Ectodermal cell (in vitro differentiated cells): ENCODE data around the gene FUBP3.
"Not testable (repeated sequence)": the region's sequence is repeated elsewhere in the genome, so short reads cannot be mapped to it uniquely, and the experiment has no call there.

ENCODE experiments used
- H3K27ac ChIP-seq: 2 replicates; pipeline ENCODE4 v1.7.0; 2013; ENCODE audit warnings: mild to moderate bottlenecking, low read depth, low read length; ENCODE audit not compliant: insufficient read depth, poor library complexity, severe bottlenecking
- H3K27me3 ChIP-seq: 2 replicates; pipeline ENCODE4 v1.7.0; 2013; ENCODE audit warnings: mild to moderate bottlenecking, low read length; ENCODE audit not compliant: insufficient read depth, control insufficient read depth, poor library complexity, severe bottlenecking
- H3K36me3 ChIP-seq: one replicate; pipeline ENCODE4 v1.7.0; 2013; ENCODE audit warnings: low read length; ENCODE audit not compliant: control insufficient read depth, insufficient read depth
- H3K4me1 ChIP-seq: one replicate; pipeline ENCODE4 v1.7.0; 2013; ENCODE audit warnings: low read length; ENCODE audit not compliant: control insufficient read depth, insufficient read depth
- H3K4me3 ChIP-seq: 2 replicates; pipeline ENCODE4 v1.7.0; 2013; ENCODE audit warnings: low read depth, low read length, control low read depth; ENCODE audit not compliant: insufficient read depth
- H3K9me3 ChIP-seq: 2 replicates; pipeline ENCODE4 v1.7.0; 2013; ENCODE audit warnings: mild to moderate bottlenecking, low read length, moderate library complexity; ENCODE audit not compliant: control insufficient read depth
- WGBS, 2 experiments: methylation state at CpG; one replicate each; pipeline ENCODE4 v1.1.7; 2013; ENCODE audit warnings: missing lambda C conversion rate in 2 of 2; 5-methylcytosine and 5-hydroxymethylcytosine counted together

FUBP3 gene

GRCh38 chr9:130556396-130557076 is 22.8 kb upstream of the FUBP3 start:
- H3K4me3 ChIP-seq = no peak overlapping the region
- H3K36me3 ChIP-seq = no peaks in the 10 kb centered on the region
- no peaks in the 10 kb centered on the region for H3K27me3 ChIP-seq
- 88 to 93% methylated on average over 18 of the region's 18 CpGs for WGBS, 2 experiments
- H3K4me1 ChIP-seq = no peaks in the 10 kb centered on the region
- no peak overlapping the region for H3K27ac ChIP-seq
- H3K9me3 ChIP-seq = no peaks in the 10 kb centered on the region

DNA sequence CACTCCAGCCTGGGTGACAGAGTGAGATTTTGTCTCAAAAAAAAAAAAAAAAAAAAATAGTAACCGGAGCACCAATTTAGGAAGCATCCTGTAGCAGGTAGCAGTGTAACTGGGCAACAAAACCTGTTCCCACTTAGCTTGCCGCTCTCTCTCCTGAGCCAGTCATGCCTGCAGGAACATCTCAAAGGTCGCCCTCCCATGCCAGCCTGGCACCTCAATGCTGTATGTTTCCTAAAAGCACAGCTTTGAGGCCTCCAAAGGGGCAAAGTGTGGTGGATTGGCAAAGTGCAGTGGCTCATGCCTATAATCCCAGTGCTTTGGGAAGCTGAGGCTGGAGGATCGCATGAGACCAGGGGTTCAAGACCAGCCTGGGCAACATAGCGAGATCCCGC is 22.3 kb upstream of the FUBP3 start:
- 94 to 97% methylated on average over 6 of the region's 6 CpGs for WGBS, 2 experiments
- no peaks in the 10 kb centered on the region for H3K4me1 ChIP-seq
- H3K36me3 ChIP-seq = no peaks in the 10 kb centered on the region
- no peak overlapping the region for H3K27ac ChIP-seq
- H3K4me3 ChIP-seq = no peak overlapping the region
- H3K27me3 ChIP-seq = no peaks in the 10 kb centered on the region
- no peaks in the 10 kb centered on the region for H3K9me3 ChIP-seq

DNA sequence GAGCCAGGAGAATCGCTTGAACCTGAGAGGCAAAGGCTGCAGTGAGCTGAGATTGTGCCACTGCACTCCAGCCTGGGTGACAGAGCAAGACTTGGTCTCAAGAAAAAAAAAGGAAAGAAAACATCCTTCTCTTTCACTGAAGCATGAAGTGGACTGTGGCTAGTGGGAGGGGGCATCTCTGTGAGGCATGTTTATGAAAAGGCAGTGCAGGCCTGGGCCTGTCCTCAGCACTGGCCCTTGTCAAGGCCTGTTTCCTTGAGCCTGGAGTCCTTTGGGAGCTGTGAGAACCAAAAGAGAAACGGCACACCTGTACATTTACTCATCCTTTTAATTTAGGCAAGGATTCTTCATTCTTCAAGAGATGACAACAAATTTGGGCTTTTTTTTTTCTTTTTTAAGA is 18.3 kb upstream of the FUBP3 start:
- no peak overlapping the region for H3K27ac ChIP-seq
- no peaks in the 10 kb centered on the region for H3K27me3 ChIP-seq
- H3K4me1 ChIP-seq = no peaks in the 10 kb centered on the region
- no peaks in the 10 kb centered on the region for H3K36me3 ChIP-seq
- H3K4me3 ChIP-seq = no peak overlapping the region
- H3K9me3 ChIP-seq = no peaks in the 10 kb centered on the region
- WGBS, 2 experiments = 88 to 93% methylated on average over 2 of the region's 2 CpGs

GRCh38 chr9:130562525-130562924 is 16.9 kb upstream of the FUBP3 start:
- not testable (repeated sequence) for H3K27me3 ChIP-seq, H3K4me1 ChIP-seq, H3K9me3 ChIP-seq, H3K4me3 ChIP-seq, H3K27ac ChIP-seq, H3K36me3 ChIP-seq
- 87 to 89% methylated on average over 3 to 4 of the region's 4 CpGs for WGBS, 2 experiments

GRCh38 chr9:130563797-130564196 is 15.6 kb upstream of the FUBP3 start:
- Histone ChIP-seq H3K27me3 (no peaks in the 10 kb centered on the region), H3K9me3 (no peaks in the 10 kb centered on the region), H3K36me3 (no peaks in the 10 kb centered on the region), H3K4me1 (no peaks in the 10 kb centered on the region), H3K4me3 (no peak overlapping the region), H3K27ac (no peak overlapping the region)
- 95 to 96% methylated on average over 7 of the region's 7 CpGs for WGBS, 2 experiments

- H3K36me3 ChIP-seq = no peaks in the 10 kb centered on the region
- H3K4me3 ChIP-seq = no peak overlapping the region
- 79 to 87% methylated on average over 3 of the region's 3 CpGs for WGBS, 2 experiments
- no peaks in the 10 kb centered on the region for H3K9me3 ChIP-seq
- no peaks in the 10 kb centered on the region for H3K4me1 ChIP-seq
- no peak overlapping the region for H3K27ac ChIP-seq
- H3K27me3 ChIP-seq = no peaks in the 10 kb centered on the region
Observed at GRCh38 chr9:130565792-130566191, 13.6 kb upstream of the FUBP3 start.

- no peaks in the 10 kb centered on the region for H3K27me3 ChIP-seq
- WGBS, 2 experiments = 88 to 89% methylated on average over 10 of the region's 10 CpGs
- no peaks in the 10 kb centered on the region for H3K4me1 ChIP-seq
- no peak overlapping the region for H3K27ac ChIP-seq
- no peaks in the 10 kb centered on the region for H3K36me3 ChIP-seq
- H3K4me3 ChIP-seq = no peak overlapping the region
- H3K9me3 ChIP-seq = no peaks in the 10 kb centered on the region
Observed at GRCh38 chr9:130570208-130570607, 9.2 kb upstream of the FUBP3 start.

DNA sequence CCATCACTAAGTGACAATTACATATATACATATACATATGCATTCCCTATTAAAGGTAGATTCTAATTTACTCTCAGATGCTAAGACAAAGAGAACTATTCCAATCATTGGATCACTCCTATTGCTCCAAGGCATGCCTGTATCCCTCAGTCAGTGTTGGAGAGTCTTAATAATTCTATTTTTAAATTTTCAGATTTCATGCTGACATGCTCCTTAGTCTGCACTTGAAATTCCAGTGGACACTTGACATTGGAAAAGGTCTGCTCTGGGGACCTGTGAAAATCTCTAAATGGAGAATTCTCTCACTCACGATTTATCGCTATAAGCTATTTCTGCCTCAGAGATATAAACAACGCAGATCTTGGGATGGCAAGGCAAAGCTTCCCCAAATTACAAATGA is 3.9 kb upstream of the FUBP3 start:
- Histone ChIP-seq H3K27me3 (peaks cover 5% of the 10 kb centered on the region), H3K36me3 (no peaks in the 10 kb centered on the region), H3K27ac (no peak overlapping the region), H3K4me1 (peaks cover 6% of the 10 kb centered on the region), H3K4me3 (no peak overlapping the region), H3K9me3 (no peaks in the 10 kb centered on the region)
- 90 to 92% methylated on average over 3 of the region's 3 CpGs for WGBS, 2 experiments

- Histone ChIP-seq H3K9me3 (no peaks in the 10 kb centered on the region), H3K4me1 (peaks cover 11% of the 10 kb centered on the region), H3K27ac (no peak overlapping the region), H3K36me3 (no peaks in the 10 kb centered on the region), H3K4me3 (no peak overlapping the region), H3K27me3 (peaks cover 5% of the 10 kb centered on the region)
- 84 to 91% methylated on average over 4 of the region's 4 CpGs for WGBS, 2 experiments
Observed at GRCh38 chr9:130576176-130576575, 3.2 kb upstream of the FUBP3 start.

DNA sequence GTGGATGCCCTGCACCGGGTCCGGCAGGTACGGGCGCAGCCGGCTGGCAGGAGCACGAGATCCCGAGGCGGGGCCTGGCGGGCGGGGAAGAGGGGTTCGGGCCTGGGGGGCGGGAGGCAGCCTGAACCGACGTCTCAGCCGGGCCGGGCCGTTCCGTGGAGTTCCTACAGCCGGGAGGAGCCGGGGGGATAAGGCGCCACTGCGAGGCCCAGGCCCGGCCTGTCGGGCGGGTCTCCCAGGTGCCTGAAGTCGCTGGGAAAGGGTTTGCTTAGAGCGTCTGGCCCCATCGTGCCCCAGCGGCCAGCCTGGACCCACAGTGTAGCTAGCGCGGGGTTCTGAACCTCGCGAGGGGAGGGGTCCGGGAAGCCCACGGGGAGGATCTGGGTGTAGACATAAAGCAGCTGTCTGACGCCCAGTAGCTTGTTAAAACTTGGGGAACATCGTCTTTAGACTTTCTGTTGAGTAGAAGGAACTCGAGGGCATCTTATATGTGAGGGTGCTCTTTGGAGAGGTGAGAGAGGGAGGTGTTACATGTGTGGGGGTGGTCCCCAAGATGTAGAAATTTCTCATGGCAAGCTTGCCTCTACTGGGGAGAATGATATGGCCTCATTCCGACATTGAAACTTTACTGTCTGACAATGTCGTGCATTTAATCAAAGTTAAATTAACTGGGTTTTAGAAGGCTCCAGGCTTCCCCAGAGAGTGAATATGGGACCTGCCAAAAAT is 524 bp downstream of the FUBP3 start:
- H3K27me3 ChIP-seq = peaks cover 5% of the 10 kb centered on the region
- 3% methylated on average over 40 of the region's 40 CpGs for WGBS, 2 experiments
- no peaks in the 10 kb centered on the region for H3K36me3 ChIP-seq
- H3K4me1 ChIP-seq = peaks cover 11% of the 10 kb centered on the region
- no peak overlapping the region for H3K27ac ChIP-seq
- H3K4me3 ChIP-seq = peak overlapping the region; percentile 85
- no peaks in the 10 kb centered on the region for H3K9me3 ChIP-seq
